ENCODE data around the gene BEND6.

Gene BEND6

GRCh38 chr6:56954403-56955170 lies at the start of gene BEND6:
Gene BEND6, plus strand, starts transcription at chr6:56955107. Its CDS starts 26,704 bp downstream, at chr6:56981811.
- no peak for DNase-seq

GRCh38 chr6:56905378-56905777 lies 49.5 kb upstream of the BEND6 start:
- DNase-seq, result no peak

DNA sequence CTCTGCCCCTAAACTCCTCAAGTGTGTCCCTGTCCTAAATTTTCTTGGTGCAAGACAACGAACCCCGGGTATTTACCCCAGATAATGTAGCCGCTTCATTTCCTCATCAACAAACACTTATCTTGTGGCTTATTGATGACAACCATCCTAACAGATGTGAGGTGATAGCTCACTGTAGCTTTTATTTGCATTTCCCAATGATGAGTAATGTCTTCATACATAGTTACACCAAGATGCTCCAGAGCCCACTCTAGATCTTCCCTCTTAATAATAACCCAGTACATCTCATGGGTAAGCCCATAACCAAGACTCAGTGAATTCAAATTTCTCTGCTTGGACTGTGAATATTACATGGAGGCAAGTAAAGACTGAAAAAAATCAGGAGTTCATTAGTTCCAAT lies 48.2 kb upstream of the BEND6 start:
- no peak for DNase-seq

- DNase-seq, result no peak
Observed at GRCh38 chr6:56909115-56909907, 45.6 kb upstream of the BEND6 start.

DNA sequence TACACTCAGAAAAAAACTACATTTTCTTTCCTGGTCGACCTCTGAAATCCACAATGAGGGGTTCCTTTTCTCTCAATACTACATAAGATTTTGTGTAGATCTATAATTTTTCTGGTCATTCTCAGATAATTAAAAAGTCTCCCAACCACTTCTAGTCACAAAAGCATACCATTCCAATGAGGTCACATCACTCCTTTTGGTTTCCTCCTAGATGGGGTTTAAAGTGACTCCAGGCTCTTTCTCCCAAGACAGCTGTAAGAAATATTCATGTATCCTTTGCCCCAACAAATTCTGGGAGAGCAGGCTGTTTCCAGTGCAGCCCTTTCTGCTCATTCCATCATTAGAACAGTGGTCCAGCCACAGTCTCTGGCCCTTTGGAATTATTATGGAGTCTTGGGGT lies 43.1 kb upstream of the BEND6 start:
- DNase-seq, result no peak

DNA sequence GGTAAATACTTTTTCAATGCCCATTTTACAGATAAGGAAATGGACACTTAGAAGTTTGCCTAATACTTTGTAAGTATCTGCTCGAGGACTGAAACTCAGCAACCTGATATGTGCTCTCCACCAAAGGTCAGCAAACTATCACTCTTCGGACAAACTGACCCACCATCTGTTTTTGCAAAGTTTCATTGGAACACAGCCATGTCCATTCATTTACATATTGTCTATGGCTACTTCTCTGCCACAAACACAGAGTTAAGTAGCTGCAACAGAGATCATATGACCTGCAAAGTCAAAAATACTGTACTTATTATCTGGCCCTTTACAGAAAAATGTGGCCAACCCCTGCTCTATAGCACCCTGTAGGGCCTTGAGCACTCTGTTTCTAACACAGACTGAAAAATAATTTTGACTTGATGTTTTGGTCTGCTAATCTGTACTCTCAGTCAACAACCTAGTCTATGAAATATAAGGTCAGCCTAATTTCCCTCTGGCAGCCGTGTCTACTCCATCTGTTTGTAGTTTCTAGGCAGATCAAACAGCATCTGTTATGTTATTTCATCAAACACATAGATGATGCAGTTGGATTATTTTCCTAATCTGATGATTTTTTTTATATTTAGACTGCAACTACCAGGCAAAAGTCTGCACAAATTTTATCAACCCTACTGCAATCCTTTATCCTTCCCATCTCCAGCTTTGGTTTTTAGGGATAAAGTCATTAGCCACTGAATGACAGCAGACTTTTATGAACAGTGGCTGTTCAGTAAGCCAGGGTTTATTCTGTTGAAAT lies 41.4 kb upstream of the BEND6 start:
- DNase-seq, result no peak

DNA sequence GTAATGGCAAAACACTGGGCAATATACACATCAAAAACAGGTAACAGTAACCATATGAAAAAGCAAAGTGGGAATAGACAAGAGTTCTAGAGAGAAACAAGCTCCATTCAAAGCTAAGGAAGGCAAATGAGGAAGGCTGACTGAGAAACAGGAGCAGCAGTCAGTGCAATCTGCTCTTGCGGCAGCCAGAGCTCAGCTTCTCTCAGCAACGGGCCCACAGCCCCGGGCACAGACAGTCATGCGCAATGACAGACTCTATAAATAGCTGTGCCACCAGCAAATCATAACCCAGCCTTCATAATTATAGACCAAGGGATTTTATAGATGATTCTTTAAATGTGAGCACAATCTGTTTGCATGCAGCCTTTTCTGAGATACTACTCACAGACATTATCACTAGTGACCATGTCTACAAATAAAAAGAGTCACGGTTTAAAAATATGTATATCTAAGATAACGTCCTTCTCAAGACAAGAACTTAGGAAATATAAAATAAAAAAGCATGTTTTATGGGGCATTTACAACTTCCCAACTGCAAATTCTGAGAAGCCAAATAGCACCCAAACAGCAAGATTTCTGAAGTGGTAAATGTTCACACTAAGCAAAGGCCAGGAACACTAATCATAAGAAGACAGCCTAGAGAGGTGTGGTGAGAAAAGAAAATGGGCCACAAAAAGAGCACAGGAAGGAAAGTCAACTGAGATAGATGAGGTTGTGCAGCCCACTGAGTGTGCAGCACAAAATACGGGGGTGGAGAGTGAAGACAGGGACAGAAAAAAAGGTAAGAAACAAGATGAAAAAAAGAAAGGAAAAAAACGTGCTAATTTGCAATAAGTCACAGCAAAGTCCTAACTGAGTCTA lies 39.9 kb upstream of the BEND6 start:
- DNase-seq, result no peak

GRCh38 chr6:56915832-56916231 lies 39.1 kb upstream of the BEND6 start:
- DNase-seq, result no peak

GRCh38 chr6:56916849-56917551 lies 37.9 kb upstream of the BEND6 start:
- DNase-seq, result no peak

- no peak for DNase-seq
Observed at GRCh38 chr6:56922645-56923044, 32.3 kb upstream of the BEND6 start.

GRCh38 chr6:56923565-56923964 lies 31.3 kb upstream of the BEND6 start:
- no peak for DNase-seq

- DNase-seq, result no peak
Observed at GRCh38 chr6:56927538-56928453, 27.1 kb upstream of the BEND6 start.

GRCh38 chr6:56930846-56931245 lies 24.1 kb upstream of the BEND6 start:
- DNase-seq, result no peak

DNA sequence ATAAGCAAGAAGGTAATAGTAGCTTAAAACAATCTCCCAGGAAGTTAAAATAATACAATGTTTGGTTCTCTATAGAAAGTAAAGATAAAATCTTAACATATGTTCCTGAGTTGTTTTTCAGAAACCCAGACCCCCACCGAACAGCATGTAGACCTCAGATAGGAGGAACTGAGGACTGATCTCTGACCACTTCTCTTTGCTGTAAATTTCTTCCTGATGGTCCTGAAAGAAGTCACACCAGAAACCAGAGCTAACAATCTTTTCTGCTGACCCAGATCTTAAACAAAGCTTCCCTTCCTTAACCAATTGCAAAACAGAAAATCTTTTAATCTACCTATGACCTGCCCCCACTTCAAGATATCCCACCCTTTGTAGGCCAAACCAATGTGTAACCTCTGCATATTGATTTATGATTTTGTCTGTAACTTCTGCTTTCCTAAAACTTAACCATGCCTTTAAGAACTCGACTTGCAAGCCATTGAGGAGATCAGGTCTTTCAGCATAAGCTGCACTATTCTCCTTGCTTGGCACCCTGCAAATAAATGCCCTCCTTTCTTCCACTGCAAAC lies 21.9 kb upstream of the BEND6 start:
- no peak for DNase-seq

DNA sequence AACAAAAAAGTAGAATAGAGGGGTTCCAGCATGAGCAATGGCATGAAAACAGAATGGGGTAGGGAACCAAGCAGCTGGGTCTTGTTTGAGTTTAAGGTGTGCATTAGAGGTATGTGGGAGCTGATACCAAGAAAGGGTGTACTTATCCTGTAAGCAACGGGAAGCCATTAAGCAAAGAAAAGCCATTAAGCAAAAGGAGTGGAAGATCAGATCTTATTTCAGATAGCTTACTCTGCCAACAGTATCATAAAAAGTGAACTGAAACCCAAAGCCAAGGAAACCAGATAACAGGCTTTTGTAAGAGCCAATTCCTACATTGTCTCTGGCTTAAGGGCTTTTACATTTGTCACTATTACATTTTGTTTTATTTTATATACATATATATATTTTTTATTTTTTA lies 21.3 kb upstream of the BEND6 start:
- no peak for DNase-seq

DNA sequence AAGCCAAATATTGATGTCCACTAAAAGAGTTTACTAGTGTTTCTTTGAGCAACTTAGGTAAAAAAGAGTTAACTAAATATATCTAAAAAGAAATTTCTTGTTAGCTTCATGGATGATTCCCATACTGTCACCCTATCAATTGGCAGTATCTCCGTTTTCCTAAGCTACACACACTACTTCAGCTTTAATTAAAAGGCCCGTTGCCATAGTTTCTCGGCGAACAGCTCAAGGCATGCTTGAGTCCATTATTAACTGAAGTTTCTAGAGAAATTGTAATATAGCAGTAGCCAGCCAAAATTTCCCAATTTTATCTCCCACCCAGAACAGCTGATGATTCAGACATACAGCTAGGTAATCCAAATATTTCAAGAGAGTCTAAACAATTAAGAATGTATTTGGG lies 20.0 kb upstream of the BEND6 start:
- DNase-seq, result no peak

DNA sequence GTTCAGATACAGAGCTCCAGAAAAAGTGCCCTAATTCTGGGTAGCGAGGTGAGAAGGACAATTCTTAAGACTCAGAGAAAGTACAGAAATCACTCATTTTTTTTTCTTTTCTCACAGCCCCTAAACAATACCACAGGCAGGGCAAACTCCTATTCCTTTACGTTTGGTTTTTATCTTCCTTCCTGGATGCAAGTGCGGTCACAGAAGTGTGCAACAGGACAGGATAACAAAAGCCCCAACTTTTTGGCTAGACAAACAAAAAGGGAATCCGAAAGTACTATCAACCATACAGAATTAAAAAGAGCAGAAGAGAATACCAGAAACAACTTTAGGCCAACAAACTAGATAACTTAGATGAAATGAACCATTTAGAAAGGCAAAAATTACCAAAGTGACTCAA lies 18.4 kb upstream of the BEND6 start:
- DNase-seq, result no peak

DNA sequence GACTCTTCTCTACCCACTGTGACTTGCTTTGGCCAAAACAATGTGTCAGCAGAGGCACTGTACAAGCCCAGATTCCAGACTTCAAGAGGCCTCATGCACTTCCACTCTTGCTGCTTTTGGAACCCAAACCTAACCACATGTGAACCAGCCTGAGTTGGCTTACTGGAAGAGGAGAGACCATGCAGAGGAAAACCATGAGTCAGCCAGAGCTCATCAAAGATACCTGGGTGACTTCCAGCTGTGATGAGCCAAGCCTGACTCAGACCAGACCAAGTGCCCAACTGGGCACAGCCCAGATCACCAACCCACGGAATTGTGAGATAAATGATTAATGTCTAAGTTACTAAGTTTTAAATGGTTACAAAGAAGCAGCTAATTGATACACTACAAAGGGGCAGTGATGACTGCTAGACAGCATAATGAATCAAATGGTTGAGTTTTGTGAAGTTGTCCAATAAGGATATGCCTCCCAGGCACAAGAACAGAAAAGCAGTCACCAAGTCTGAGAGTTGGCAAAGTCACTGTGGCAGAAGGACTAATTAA lies 16.2 kb upstream of the BEND6 start:
- no peak for DNase-seq

DNA sequence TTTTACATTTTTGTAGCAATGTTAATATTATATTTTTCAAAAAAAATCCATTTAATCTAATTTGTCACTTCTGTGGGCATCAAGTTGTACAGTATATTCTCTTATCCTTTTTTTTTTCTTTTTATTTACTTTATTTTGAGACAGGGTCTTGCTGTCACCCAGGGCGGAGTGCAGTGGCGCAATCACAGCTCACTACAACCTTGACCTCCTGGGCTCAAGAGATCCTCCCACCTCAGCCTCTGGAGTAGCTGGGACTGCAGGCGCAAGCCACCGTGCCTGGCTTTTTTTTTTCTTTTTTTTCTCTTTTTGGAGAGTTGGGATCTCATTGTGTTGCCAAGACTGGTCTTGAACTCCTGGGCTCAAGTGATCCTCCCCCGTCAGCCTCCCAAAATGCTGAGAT lies 14.4 kb upstream of the BEND6 start:
- DNase-seq, result no peak

DNA sequence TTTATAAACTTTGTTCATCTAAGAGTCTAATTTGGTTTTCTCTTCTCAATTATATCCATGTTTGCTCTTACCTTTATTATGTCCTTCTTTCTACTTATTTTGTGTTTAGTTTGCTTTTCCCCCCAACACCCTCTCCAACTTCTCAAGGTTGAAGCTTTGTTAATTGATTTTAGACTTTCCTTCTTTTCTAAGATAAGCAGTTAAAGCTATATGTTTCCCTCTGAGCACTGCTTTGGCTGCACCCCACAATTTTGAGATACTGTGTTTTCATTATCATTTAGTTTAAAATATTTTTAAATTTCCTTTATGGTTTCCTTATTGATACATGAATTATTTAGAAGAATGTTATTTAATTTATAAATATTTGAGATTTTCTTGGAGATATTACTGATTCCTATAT lies 13.9 kb upstream of the BEND6 start:
- DNase-seq, result no peak
